ENCODE measurements around the gene DBR1. TPM values are rescaled to one million over a fixed set of nuclear protein-coding genes. Genes with fewer than 3 reads are reported as not detected.
A peak's percentile ranks its signal among the peaks of the same experiment; 100 is the strongest.

The DBR1 gene
- total and polyA plus RNA-seq, 2 donors from 2014 or later: 8.5 to 18.9 TPM

DNA sequence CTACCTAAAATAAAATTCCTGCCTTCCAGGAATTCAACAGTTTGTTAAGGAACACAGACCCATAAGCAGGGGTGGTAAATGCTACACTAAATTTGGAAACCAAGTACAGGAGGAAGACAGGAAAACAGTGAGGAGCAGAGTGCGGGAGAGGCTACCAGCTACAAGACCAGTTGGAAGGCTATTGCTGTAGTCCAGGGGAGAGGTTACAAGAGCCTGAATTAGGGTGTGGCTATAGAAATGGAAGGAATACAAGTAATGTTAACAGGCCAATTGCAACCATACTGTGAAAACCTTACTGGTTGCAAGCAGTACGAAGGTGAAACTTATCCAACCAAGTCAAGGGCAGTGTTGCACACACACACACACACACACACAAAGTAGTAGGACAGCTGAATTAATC, 11.5 kb upstream of the DBR1 start:
- H3K9ac ChIP-seq (ENCODE audit: low read length in 3 of 3): peak overlapping the region in 1 of 3 donors; percentile 93
- FAIRE-seq (no peak), DNase-seq (no peak)
- intact Hi-C loops (cut with DNase I): no loop called here
- H3K27me3 ChIP-seq (ENCODE audit: control insufficient read depth, insufficient read depth, low read length): no peaks in the 10 kb centered on the region
- H3K9me3 ChIP-seq (ENCODE audit: control insufficient read depth in 2 of 3, insufficient read depth in 1 of 3, low read length in 3 of 3): no peaks in the 10 kb centered on the region
- no peak for TF ChIP-seq CTCF (IDR thresholded peaks at IDR 0.05; ENCODE audit: borderline replicate concordance, extremely low read depth, insufficient read depth)
- no peak overlapping the region for H3K27ac ChIP-seq (ENCODE audit: low read depth in 2 of 2, low read length in 2 of 2)
- peaks cover 0 to 11% (median 3%) of the 10 kb centered on the region in 3 donors for H3K4me1 ChIP-seq (ENCODE audit: control insufficient read depth in 2 of 3, insufficient read depth in 2 of 3, low read depth in 1 of 3, low read length in 3 of 3)
- H3K36me3 ChIP-seq (ENCODE audit: control insufficient read depth in 2 of 3, insufficient read depth in 3 of 3, low read length in 3 of 3): no peaks in the 10 kb centered on the region
- H3K4me3 ChIP-seq (ENCODE audit: low read length in 3 of 3): peak overlapping the region; percentile 85 to 98 (median 95)

DNA sequence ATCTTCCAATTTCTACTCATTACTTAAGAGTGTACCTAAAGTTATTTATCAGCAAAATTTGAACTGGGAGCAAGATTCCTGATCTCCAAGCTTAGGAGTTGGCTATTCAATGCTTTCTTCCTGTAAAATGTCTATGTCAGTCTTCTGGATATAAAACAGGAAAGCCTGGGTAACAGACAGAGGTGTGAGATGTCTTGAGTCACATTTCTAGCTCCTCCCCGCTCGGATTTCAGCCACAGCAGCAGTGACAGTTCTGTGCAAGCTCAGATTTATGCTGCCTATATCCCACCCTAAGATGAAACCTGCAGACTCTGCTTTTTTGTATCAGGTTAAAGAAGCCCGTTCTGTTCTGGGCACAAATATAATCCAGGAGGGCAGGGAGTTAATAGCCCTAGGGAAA, 10.3 kb upstream of the DBR1 start:
- Histone ChIP-seq H3K9ac (ENCODE audit: low read length in 3 of 3) (no peak overlapping the region), H3K4me1 (ENCODE audit: control insufficient read depth in 2 of 3, insufficient read depth in 2 of 3, low read depth in 1 of 3, low read length in 3 of 3) (peaks cover 0 to 11% (median 3%) of the 10 kb centered on the region in 3 donors)
- DNase-seq: peak in 3 of 5 donors; percentile 26 to 51 (median 36)

DNA sequence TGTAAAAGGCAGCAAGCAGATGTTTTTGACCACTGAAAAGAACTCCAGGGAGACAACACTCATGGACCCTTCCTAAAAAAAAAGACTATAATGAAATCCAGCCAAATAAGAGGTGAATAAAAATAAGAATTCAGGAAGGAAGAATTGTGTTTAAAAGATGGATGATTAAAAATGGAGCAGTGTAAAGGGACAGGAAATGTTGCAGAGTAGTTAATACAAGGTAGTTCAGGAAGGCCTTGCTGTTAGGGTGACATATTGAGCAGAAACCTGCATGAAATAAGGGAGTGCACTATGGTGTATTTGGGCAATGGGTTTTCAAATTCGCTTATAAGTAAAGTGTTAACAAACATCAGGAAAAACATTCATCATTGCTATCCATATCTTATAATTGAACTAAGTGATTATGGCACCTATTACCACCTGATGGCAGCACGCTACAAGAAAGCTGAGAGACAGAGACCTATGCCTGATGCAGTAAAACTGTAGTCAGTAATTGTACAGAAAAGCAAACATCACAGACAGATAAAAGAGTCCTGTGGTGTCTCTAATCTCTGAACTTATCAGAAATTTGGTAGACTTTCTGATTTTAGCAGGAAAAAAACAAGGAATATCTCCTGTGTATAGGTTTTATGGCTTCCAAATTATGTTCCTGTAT, 5.8 kb upstream of the DBR1 start:
- FAIRE-seq (peak; percentile 8), DNase-seq (peak in 2 of 5 donors; percentile 27 to 32)
- intact Hi-C loops (cut with DNase I): no loop called here
- Histone ChIP-seq H3K4me1 (ENCODE audit: control insufficient read depth in 2 of 3, insufficient read depth in 2 of 3, low read depth in 1 of 3, low read length in 3 of 3) (no peaks in the 10 kb centered on the region), H3K9ac (ENCODE audit: low read length in 3 of 3) (no peak overlapping the region), H3K4me3 (ENCODE audit: low read length in 3 of 3) (no peak overlapping the region), H3K36me3 (ENCODE audit: control insufficient read depth in 2 of 3, insufficient read depth in 3 of 3, low read length in 3 of 3) (no peaks in the 10 kb centered on the region), H3K9me3 (ENCODE audit: control insufficient read depth in 2 of 3, insufficient read depth in 1 of 3, low read length in 3 of 3) (no peaks in the 10 kb centered on the region), H3K27me3 (ENCODE audit: control insufficient read depth, insufficient read depth, low read length) (no peaks in the 10 kb centered on the region), H3K27ac (ENCODE audit: low read depth in 2 of 2, low read length in 2 of 2) (no peak overlapping the region)
- TF ChIP-seq CTCF (IDR thresholded peaks at IDR 0.05; ENCODE audit: borderline replicate concordance, extremely low read depth, insufficient read depth): peak; percentile 39

More for the DNA sequence above, 10.3 kb upstream of the DBR1 start:
- no peak for TF ChIP-seq CTCF (IDR thresholded peaks at IDR 0.05; ENCODE audit: borderline replicate concordance, extremely low read depth, insufficient read depth)
- Histone ChIP-seq H3K27ac (ENCODE audit: low read depth in 2 of 2, low read length in 2 of 2) (no peak overlapping the region), H3K9me3 (ENCODE audit: control insufficient read depth in 2 of 3, insufficient read depth in 1 of 3, low read length in 3 of 3) (no peaks in the 10 kb centered on the region), H3K27me3 (ENCODE audit: control insufficient read depth, insufficient read depth, low read length) (no peaks in the 10 kb centered on the region), H3K4me3 (ENCODE audit: low read length in 3 of 3) (no peak overlapping the region), H3K36me3 (ENCODE audit: control insufficient read depth in 2 of 3, insufficient read depth in 3 of 3, low read length in 3 of 3) (no peaks in the 10 kb centered on the region)
- no peak for FAIRE-seq
- intact Hi-C loops (cut with DNase I): no loop called here
